ENCODE measurements around the gene FILIP1L.
"Not testable (repeated sequence)": the region's sequence is repeated elsewhere in the genome, so short reads cannot be mapped to it uniquely, and the experiment has no call there.

The FILIP1L gene

GRCh38 chr3:100097919-100098783 lies 16.1 kb downstream of the FILIP1L start:
- no peak for DNase-seq

- no peak for DNase-seq
Measured at GRCh38 chr3:100096866-100097265, 17.4 kb downstream of the FILIP1L start.

- DNase-seq = not testable (repeated sequence)
Measured at GRCh38 chr3:100096286-100096685, 18.0 kb downstream of the FILIP1L start.

- no peak for DNase-seq
Measured at GRCh38 chr3:100093831-100094230, 20.5 kb downstream of the FILIP1L start.

- no peak for DNase-seq
Measured at GRCh38 chr3:100090669-100091005, 23.7 kb downstream of the FILIP1L start.

GRCh38 chr3:100089812-100090668 lies 24.3 kb downstream of the FILIP1L start:
- DNase-seq = no peak

GRCh38 chr3:100088735-100089368 lies 25.4 kb downstream of the FILIP1L start:
- no peak for DNase-seq

- no peak for DNase-seq
Measured at GRCh38 chr3:100087198-100087597, 27.1 kb downstream of the FILIP1L start.

GRCh38 chr3:100086401-100086800 lies 27.9 kb downstream of the FILIP1L start:
- no peak for DNase-seq

GRCh38 chr3:100084100-100084806 lies 30.0 kb downstream of the FILIP1L start:
- no peak for DNase-seq

- DNase-seq = no peak
Measured at GRCh38 chr3:100083209-100083608, 31.1 kb downstream of the FILIP1L start.

GRCh38 chr3:100082714-100083113 lies 31.6 kb downstream of the FILIP1L start:
- no peak for DNase-seq

- DNase-seq = no peak
Measured at GRCh38 chr3:100081986-100082692, 32.2 kb downstream of the FILIP1L start.

GRCh38 chr3:100081311-100081710 lies 33.0 kb downstream of the FILIP1L start:
- DNase-seq = no peak

- DNase-seq = no peak
Measured at GRCh38 chr3:100080573-100080972, 33.7 kb downstream of the FILIP1L start.

- no peak for DNase-seq
Measured at GRCh38 chr3:100079328-100079727, 35.0 kb downstream of the FILIP1L start.

GRCh38 chr3:100076731-100077529 lies 37.4 kb downstream of the FILIP1L start:
- no peak for DNase-seq

- no peak for DNase-seq
Measured at GRCh38 chr3:100075851-100076730, 38.2 kb downstream of the FILIP1L start.

GRCh38 chr3:100075196-100075595 lies 39.1 kb downstream of the FILIP1L start:
- DNase-seq = no peak

- DNase-seq = peak in 1 of 2 donors; percentile 6
Measured at GRCh38 chr3:100073714-100074307, 40.5 kb downstream of the FILIP1L start.
